HPDE6-E6E7 (cell line): Measurements from ENCODE around the gene PRRG3.
A peak's percentile ranks its signal among the peaks of the same experiment; 100 is the strongest.

Experiments
- DNase-seq: peaks from one replicate; pipeline ENCODE4 v3.0.0; 2011; ENCODE audit warnings: missing footprints; ENCODE audit errors: extremely low spot score

The PRRG3 gene

GRCh38 chrX:151742311-151742710 lies 47.1 kb downstream of the PRRG3 start:
- no peak for DNase-seq

- DNase-seq = no peak
Measured at GRCh38 chrX:151743651-151744470, 48.6 kb downstream of the PRRG3 start.

GRCh38 chrX:151745651-151746050 lies 50.4 kb downstream of the PRRG3 start:
- no peak for DNase-seq

GRCh38 chrX:151746502-151746901 lies 51.2 kb downstream of the PRRG3 start:
- DNase-seq = no peak

GRCh38 chrX:151750511-151750910 lies 55.3 kb downstream of the PRRG3 start:
- no peak for DNase-seq

- no peak for DNase-seq
Measured at GRCh38 chrX:151752847-151753246, 57.6 kb downstream of the PRRG3 start.

GRCh38 chrX:151753313-151754046 lies 58.2 kb downstream of the PRRG3 start:
- peak; percentile 48 for DNase-seq

- DNase-seq = peak; percentile 48
Measured at GRCh38 chrX:151754047-151754429, 58.8 kb downstream of the PRRG3 start.

GRCh38 chrX:151754641-151755215 lies 59.5 kb downstream of the PRRG3 start:
- no peak for DNase-seq
